ENCODE data around the gene ABCC2.

GRCh38 chr10:99805190-99805589, 22.8 kb downstream of the ABCC2 start:
- TF ChIP-seq CTCF (IDR thresholded peaks at IDR 0.05) (no peak), POLR2A (IDR thresholded peaks at IDR 0.05) (no peak)
